GM19099 (cell line): ENCODE results near the gene JAGN1.

Source experiments
- POLR2A ChIP-seq: IDR thresholded peaks from 3 replicates; pipeline ENCODE4 v1.6.1; 2011; ENCODE audit warnings: low read depth; ENCODE audit not compliant: insufficient read length; ENCODE audit errors: extremely low read depth

Gene JAGN1

GRCh38 chr3:9866639-9867038 lies 23.8 kb upstream of the JAGN1 start:
- TF ChIP-seq POLR2A, result no peak

- TF ChIP-seq POLR2A, result no peak
These were observed 23.3 kb upstream of the JAGN1 start for GRCh38 chr3:9867106-9867505.

GRCh38 chr3:9869955-9870354 lies 20.5 kb upstream of the JAGN1 start:
- no peak for TF ChIP-seq POLR2A

GRCh38 chr3:9870978-9871377 lies 19.4 kb upstream of the JAGN1 start:
- TF ChIP-seq POLR2A, result no peak

- no peak for TF ChIP-seq POLR2A
These were observed 15.0 kb upstream of the JAGN1 start for GRCh38 chr3:9875448-9875847.

GRCh38 chr3:9876991-9877390 lies 13.4 kb upstream of the JAGN1 start:
- TF ChIP-seq POLR2A, result no peak

- no peak for TF ChIP-seq POLR2A
These were observed 11.7 kb upstream of the JAGN1 start for GRCh38 chr3:9878700-9879099.

- no peak for TF ChIP-seq POLR2A
These were observed 10.4 kb upstream of the JAGN1 start, which contains the start of gene CIDEC for GRCh38 chr3:9879830-9880549. Gene CIDEC, minus strand, starts transcription at chr3:9880253. Its CDS starts 1,767 bp downstream, at chr3:9878486.

GRCh38 chr3:9881441-9881840 lies 9.0 kb upstream of the JAGN1 start:
- TF ChIP-seq POLR2A, result no peak

- no peak for TF ChIP-seq POLR2A
These were observed 6.5 kb upstream of the JAGN1 start for GRCh38 chr3:9883706-9884554.

GRCh38 chr3:9884555-9885165 lies 5.8 kb upstream of the JAGN1 start:
- TF ChIP-seq POLR2A, result no peak

- no peak for TF ChIP-seq POLR2A
These were observed 4.1 kb upstream of the JAGN1 start for GRCh38 chr3:9886328-9886727.

GRCh38 chr3:9887480-9887879 lies 2.9 kb upstream of the JAGN1 start:
- TF ChIP-seq POLR2A, result no peak

- no peak for TF ChIP-seq POLR2A
These were observed 1.9 kb upstream of the JAGN1 start for GRCh38 chr3:9888540-9888939.

- no peak for TF ChIP-seq POLR2A
These were observed 1.0 kb upstream of the JAGN1 start for GRCh38 chr3:9889405-9889804.
